WTC11 (cell line): ENCODE data around the gene UBXN4. TPM values are rescaled to one million over a fixed set of nuclear protein-coding genes. Genes with fewer than 3 reads are reported as not detected.

Experiments
- ATAC-seq: fragments of 200-7000 bp; cut with Tn5 transposase; 2 replicates; pipeline ENCODE4 v1.10.0; 2021; ENCODE audit warnings: mild to moderate bottlenecking, moderate library complexity
- CTCF ChIA-PET: fragments of 300-600 bp; sonication (Branson Sonifier 250); formaldehyde crosslinking; loops from one replicate; lab custom pipeline; 2021; ENCODE audit warnings: antibody characterized with exemption; lab: Charles Lee
- POLR2A ChIA-PET: fragments of 350-600 bp; sonication (Branson Sonifier 250); formaldehyde crosslinking; loops from one replicate; lab custom pipeline; 2021; ENCODE audit warnings: antibody characterized with exemption; lab: Charles Lee
- DNase-seq: peaks from one replicate; pipeline ENCODE4 v3.0.0; 2021; ENCODE audit warnings: low spot score
- H3K27ac Mint-ChIP-seq: 2 replicates; pipeline ENCODE4 v1.8.0; 2021; ENCODE audit warnings: mixed read lengths
- H3K27me3 Mint-ChIP-seq: 2 replicates; pipeline ENCODE4 v1.8.0; 2021; ENCODE audit warnings: low read depth, mild to moderate bottlenecking, moderate library complexity, mixed read lengths
- H3K36me3 Mint-ChIP-seq: 2 replicates; pipeline ENCODE4 v1.8.0; 2021; ENCODE audit warnings: mixed read lengths
- H3K4me1 Mint-ChIP-seq: 2 replicates; pipeline ENCODE4 v1.8.0; 2022; ENCODE audit warnings: mixed read lengths
- H3K4me3 Mint-ChIP-seq: 2 replicates; pipeline ENCODE4 v1.8.0; 2021; ENCODE audit warnings: mild to moderate bottlenecking, moderate library complexity, mixed read lengths
- H3K9me3 Mint-ChIP-seq: 2 replicates; pipeline ENCODE4 v1.8.0; 2021; ENCODE audit warnings: mixed read lengths
- EMX1 ChIP-seq: fragments of 250-450 bp; sonication (Bioruptor Pico); IDR thresholded peaks from 2 replicates; pipeline ENCODE4 v1.8.0; 2021; ENCODE audit warnings: mild to moderate bottlenecking
- MXD4 ChIP-seq: fragments of 250-450 bp; sonication (Bioruptor Pico); IDR thresholded peaks from 2 replicates; pipeline ENCODE4 v1.8.0; 2021; ENCODE audit warnings: mild to moderate bottlenecking, moderate library complexity, borderline replicate concordance
- NFE2L1 ChIP-seq: sonication (generic); formaldehyde crosslinking; IDR thresholded peaks from 2 replicates; pipeline ENCODE4 v1.8.1; 2023; ENCODE audit warnings: missing genetic modification reagents
- NR1H2 ChIP-seq: sonication (generic); formaldehyde crosslinking; IDR thresholded peaks from 2 replicates; pipeline ENCODE4 v1.9.0; 2021; ENCODE audit warnings: mild to moderate bottlenecking, moderate library complexity, missing genetic modification reagents
- PRRX2 ChIP-seq: fragments of 250-450 bp; sonication (Bioruptor Pico); IDR thresholded peaks from 2 replicates; pipeline ENCODE4 v1.8.0; 2021; ENCODE audit warnings: mild to moderate bottlenecking
- RORB ChIP-seq: fragments of 250-450 bp; sonication (Bioruptor Pico); IDR thresholded peaks from 2 replicates; pipeline ENCODE4 v1.9.0; 2021; ENCODE audit warnings: mild to moderate bottlenecking
- SMAD4 ChIP-seq: sonication (generic); formaldehyde crosslinking; IDR thresholded peaks from 2 replicates; pipeline ENCODE4 v1.8.0; 2022; ENCODE audit warnings: mild to moderate bottlenecking, missing genetic modification reagents
- ZNF232 ChIP-seq: sonication (generic); formaldehyde crosslinking; IDR thresholded peaks from 2 replicates; pipeline ENCODE4 v1.8.0; 2022; ENCODE audit warnings: mild to moderate bottlenecking, missing genetic modification reagents
- ZNF423 ChIP-seq: fragments of 250-450 bp; sonication (Bioruptor Pico); IDR thresholded peaks from 2 replicates; pipeline ENCODE4 v2.1.2; 2022; ENCODE audit warnings: mild to moderate bottlenecking, moderate library complexity
- total RNA-seq: library from RNA; stranded (reverse); gene quantifications from 3 replicates; pipeline ENCODE4 v1.2.3, GENCODE V29; 2021
- TF ChIP-seq, protein P1 (sequence below): sonication (generic); formaldehyde crosslinking; IDR thresholded peaks from 2 replicates; pipeline ENCODE4 v1.8.1; 2023; ENCODE audit warnings: mild to moderate bottlenecking, moderate library complexity, missing genetic modification reagents
- TF ChIP-seq, protein P2 (sequence below): sonication (generic); formaldehyde crosslinking; IDR thresholded peaks from 2 replicates; pipeline ENCODE4 v1.8.0; 2022; ENCODE audit warnings: mild to moderate bottlenecking, missing genetic modification reagents
- TF ChIP-seq, protein P3 (sequence below): sonication (generic); formaldehyde crosslinking; IDR thresholded peaks from 2 replicates; pipeline ENCODE4 v1.8.1; 2023; ENCODE audit warnings: mild to moderate bottlenecking, missing genetic modification reagents, moderate library complexity
- TF ChIP-seq, protein P4 (sequence below): fragments of 250-450 bp; sonication (Bioruptor Pico); IDR thresholded peaks from 2 replicates; pipeline ENCODE4 v1.9.0; 2021; ENCODE audit warnings: mild to moderate bottlenecking
- TF ChIP-seq, protein P5 (sequence below): fragments of 250-450 bp; sonication (Bioruptor Pico); IDR thresholded peaks from 2 replicates; pipeline ENCODE4 v1.9.0; 2021; ENCODE audit warnings: mild to moderate bottlenecking
- TF ChIP-seq, protein P6 (sequence below): fragments of 250-450 bp; sonication (Bioruptor Pico); IDR thresholded peaks from 2 replicates; pipeline ENCODE4 v1.9.0; 2021; ENCODE audit warnings: mild to moderate bottlenecking, borderline replicate concordance

UBXN4 gene
- total RNA-seq, 1 experiment from 2014 or later, result 68.1 TPM

DNA sequence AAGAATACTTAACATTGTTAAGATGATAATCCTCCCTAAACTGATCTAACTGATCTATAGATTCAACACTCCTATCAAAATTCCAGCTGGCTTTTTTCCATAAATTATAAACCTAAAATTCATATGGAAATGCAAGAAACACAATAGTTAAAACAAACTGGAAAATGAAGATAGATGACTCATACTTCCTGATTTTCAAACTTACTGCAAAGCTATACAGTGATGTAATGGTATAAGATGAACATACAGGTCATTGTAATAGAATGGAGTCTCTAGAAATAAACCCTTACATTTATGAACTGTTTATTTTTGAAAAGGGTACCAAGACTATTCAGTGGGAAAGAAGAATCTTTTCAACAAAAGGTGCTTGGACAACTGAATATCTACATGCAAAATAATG, 32.3 kb downstream of the UBXN4 start (continued):
- TF ChIP-seq, protein P1, sequence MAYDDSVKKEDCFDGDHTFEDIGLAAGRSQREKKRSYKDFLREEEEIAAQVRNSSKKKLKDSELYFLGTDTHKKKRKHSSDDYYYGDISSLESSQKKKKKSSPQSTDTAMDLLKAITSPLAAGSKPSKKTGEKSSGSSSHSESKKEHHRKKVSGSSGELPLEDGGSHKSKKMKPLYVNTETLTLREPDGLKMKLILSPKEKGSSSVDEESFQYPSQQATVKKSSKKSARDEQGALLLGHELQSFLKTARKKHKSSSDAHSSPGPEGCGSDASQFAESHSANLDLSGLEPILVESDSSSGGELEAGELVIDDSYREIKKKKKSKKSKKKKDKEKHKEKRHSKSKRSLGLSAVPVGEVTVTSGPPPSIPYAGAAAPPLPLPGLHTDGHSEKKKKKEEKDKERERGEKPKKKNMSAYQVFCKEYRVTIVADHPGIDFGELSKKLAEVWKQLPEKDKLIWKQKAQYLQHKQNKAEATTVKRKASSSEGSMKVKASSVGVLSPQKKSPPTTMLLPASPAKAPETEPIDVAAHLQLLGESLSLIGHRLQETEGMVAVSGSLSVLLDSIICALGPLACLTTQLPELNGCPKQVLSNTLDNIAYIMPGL (CRISPR knock-in tag), result no peak
- TF ChIP-seq PRRX2 (CRISPR knock-in tag), result no peak
- TF ChIP-seq MXD4 (CRISPR knock-in tag), result no peak
- TF ChIP-seq, protein P2, sequence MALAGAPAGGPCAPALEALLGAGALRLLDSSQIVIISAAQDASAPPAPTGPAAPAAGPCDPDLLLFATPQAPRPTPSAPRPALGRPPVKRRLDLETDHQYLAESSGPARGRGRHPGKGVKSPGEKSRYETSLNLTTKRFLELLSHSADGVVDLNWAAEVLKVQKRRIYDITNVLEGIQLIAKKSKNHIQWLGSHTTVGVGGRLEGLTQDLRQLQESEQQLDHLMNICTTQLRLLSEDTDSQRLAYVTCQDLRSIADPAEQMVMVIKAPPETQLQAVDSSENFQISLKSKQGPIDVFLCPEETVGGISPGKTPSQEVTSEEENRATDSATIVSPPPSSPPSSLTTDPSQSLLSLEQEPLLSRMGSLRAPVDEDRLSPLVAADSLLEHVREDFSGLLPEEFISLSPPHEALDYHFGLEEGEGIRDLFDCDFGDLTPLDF (CRISPR knock-in tag), result no peak
- TF ChIP-seq, protein P3, sequence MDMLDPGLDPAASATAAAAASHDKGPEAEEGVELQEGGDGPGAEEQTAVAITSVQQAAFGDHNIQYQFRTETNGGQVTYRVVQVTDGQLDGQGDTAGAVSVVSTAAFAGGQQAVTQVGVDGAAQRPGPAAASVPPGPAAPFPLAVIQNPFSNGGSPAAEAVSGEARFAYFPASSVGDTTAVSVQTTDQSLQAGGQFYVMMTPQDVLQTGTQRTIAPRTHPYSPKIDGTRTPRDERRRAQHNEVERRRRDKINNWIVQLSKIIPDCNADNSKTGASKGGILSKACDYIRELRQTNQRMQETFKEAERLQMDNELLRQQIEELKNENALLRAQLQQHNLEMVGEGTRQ (CRISPR knock-in tag), result no peak
- TF ChIP-seq, protein P4, sequence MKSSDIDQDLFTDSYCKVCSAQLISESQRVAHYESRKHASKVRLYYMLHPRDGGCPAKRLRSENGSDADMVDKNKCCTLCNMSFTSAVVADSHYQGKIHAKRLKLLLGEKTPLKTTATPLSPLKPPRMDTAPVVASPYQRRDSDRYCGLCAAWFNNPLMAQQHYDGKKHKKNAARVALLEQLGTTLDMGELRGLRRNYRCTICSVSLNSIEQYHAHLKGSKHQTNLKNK (CRISPR knock-in tag), result no peak

DNA sequence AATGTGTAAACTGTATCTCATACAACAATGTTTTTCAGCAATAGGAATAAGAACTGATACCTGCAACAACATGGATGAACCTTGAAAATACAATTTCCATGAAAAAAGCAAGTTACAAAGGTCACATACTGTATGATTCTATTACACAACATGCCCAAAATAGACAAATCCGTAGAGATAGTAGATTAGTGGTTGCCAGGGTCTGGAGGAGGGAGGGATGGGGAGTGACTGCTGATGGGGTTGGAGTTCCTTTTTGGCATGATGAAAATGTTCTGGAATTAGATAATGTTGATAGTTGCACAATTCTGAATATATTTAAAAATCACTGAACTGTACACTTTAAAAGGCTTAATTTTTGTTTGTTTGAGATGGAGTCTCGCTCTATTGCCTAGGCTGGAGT, 33.8 kb downstream of the UBXN4 start:
- DNase-seq (no peak), ATAC-seq (no peak)
- ChIA-PET CTCF (no interaction called here), POLR2A (no interaction called here)
- H3K27ac Mint-ChIP-seq, result no peak overlapping the region
- no peak overlapping the region for H3K4me3 Mint-ChIP-seq
- no peak for TF ChIP-seq ZNF232 (CRISPR knock-in tag)
- no peak for TF ChIP-seq EMX1 (CRISPR knock-in tag)
- TF ChIP-seq, protein P5, sequence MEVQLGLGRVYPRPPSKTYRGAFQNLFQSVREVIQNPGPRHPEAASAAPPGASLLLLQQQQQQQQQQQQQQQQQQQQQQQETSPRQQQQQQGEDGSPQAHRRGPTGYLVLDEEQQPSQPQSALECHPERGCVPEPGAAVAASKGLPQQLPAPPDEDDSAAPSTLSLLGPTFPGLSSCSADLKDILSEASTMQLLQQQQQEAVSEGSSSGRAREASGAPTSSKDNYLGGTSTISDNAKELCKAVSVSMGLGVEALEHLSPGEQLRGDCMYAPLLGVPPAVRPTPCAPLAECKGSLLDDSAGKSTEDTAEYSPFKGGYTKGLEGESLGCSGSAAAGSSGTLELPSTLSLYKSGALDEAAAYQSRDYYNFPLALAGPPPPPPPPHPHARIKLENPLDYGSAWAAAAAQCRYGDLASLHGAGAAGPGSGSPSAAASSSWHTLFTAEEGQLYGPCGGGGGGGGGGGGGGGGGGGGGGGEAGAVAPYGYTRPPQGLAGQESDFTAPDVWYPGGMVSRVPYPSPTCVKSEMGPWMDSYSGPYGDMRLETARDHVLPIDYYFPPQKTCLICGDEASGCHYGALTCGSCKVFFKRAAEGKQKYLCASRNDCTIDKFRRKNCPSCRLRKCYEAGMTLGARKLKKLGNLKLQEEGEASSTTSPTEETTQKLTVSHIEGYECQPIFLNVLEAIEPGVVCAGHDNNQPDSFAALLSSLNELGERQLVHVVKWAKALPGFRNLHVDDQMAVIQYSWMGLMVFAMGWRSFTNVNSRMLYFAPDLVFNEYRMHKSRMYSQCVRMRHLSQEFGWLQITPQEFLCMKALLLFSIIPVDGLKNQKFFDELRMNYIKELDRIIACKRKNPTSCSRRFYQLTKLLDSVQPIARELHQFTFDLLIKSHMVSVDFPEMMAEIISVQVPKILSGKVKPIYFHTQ (CRISPR knock-in tag), result no peak
- TF ChIP-seq, protein P4 (CRISPR knock-in tag), result no peak
- no peak for TF ChIP-seq RORB (CRISPR knock-in tag)
- TF ChIP-seq NR1H2 (CRISPR knock-in tag), result no peak
- TF ChIP-seq, protein P6, sequence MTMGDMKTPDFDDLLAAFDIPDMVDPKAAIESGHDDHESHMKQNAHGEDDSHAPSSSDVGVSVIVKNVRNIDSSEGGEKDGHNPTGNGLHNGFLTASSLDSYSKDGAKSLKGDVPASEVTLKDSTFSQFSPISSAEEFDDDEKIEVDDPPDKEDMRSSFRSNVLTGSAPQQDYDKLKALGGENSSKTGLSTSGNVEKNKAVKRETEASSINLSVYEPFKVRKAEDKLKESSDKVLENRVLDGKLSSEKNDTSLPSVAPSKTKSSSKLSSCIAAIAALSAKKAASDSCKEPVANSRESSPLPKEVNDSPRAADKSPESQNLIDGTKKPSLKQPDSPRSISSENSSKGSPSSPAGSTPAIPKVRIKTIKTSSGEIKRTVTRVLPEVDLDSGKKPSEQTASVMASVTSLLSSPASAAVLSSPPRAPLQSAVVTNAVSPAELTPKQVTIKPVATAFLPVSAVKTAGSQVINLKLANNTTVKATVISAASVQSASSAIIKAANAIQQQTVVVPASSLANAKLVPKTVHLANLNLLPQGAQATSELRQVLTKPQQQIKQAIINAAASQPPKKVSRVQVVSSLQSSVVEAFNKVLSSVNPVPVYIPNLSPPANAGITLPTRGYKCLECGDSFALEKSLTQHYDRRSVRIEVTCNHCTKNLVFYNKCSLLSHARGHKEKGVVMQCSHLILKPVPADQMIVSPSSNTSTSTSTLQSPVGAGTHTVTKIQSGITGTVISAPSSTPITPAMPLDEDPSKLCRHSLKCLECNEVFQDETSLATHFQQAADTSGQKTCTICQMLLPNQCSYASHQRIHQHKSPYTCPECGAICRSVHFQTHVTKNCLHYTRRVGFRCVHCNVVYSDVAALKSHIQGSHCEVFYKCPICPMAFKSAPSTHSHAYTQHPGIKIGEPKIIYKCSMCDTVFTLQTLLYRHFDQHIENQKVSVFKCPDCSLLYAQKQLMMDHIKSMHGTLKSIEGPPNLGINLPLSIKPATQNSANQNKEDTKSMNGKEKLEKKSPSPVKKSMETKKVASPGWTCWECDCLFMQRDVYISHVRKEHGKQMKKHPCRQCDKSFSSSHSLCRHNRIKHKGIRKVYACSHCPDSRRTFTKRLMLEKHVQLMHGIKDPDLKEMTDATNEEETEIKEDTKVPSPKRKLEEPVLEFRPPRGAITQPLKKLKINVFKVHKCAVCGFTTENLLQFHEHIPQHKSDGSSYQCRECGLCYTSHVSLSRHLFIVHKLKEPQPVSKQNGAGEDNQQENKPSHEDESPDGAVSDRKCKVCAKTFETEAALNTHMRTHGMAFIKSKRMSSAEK (CRISPR knock-in tag), result no peak
- TF ChIP-seq ZNF423 (CRISPR knock-in tag), result no peak
- TF ChIP-seq SMAD4 (CRISPR knock-in tag), result no peak
- no peak for TF ChIP-seq NFE2L1 (CRISPR knock-in tag)
- H3K4me1 Mint-ChIP-seq, result no peaks in the 10 kb centered on the region
- H3K36me3 Mint-ChIP-seq, result peaks cover 81% of the 10 kb centered on the region
- H3K27me3 Mint-ChIP-seq, result no peaks in the 10 kb centered on the region
- no peaks in the 10 kb centered on the region for H3K9me3 Mint-ChIP-seq
